Esophagus muscularis mucosa (tissue), 4 donors: ENCODE results near the gene SEMA5B.

Experiments
- EP300 ChIP-seq: sonication (generic); formaldehyde crosslinking; IDR thresholded peaks from one replicate; pipeline ENCODE4 v1.6.1; 2017; ENCODE audit warnings: antibody characterized with exemption
- POLR2A ChIP-seq: fragments of 450-650 bp; IDR thresholded peaks from one replicate; pipeline ENCODE4 v1.6.1; 2017; ENCODE audit warnings: antibody characterized with exemption, moderate library complexity, mild to moderate bottlenecking, low read depth
- POLR2AphosphoS5 ChIP-seq, 2 donors: sonication (generic); formaldehyde crosslinking; IDR thresholded peaks; one replicate each; pipeline ENCODE4 v1.6.1; 2017; ENCODE audit warnings: antibody characterized with exemption in 2 of 2
- TF ChIP-seq, protein P1 (sequence below), 3 experiments: fragments of 200-600 bp in 2 of 3; fragments of 450-650 bp in 1 of 3; sonication (generic) in 2 of 3; IDR thresholded peaks; one replicate each; pipeline ENCODE4 v1.5.1; 2017 to 2019; ENCODE audit warnings: antibody characterized with exemption in 3 of 3, mild to moderate bottlenecking in 2 of 3, moderate library complexity in 1 of 3

DNA sequence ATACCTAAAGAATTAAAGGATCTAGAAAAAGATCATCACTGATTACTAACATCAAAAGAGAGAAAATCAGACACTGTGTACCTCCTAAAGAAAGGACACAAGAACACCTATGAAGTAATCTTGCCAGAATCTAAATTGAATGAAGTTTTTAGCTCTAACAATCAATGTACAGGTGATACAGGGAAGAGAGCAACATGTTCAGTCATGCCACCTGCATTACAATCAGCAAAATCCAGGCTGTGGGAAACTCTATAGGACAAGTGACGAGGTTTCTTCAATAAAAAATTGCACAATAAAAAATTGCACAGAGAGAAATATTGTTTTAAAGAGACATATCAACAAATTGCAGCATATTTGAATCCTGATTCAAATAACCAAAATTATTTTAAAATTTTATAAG is 93.3 kb downstream of the SEMA5B start:
- TF ChIP-seq EP300 (no peak), POLR2A (no peak), POLR2AphosphoS5 (IDR thresholded peaks at IDR 0.05) (no peak)
- TF ChIP-seq, protein P1, sequence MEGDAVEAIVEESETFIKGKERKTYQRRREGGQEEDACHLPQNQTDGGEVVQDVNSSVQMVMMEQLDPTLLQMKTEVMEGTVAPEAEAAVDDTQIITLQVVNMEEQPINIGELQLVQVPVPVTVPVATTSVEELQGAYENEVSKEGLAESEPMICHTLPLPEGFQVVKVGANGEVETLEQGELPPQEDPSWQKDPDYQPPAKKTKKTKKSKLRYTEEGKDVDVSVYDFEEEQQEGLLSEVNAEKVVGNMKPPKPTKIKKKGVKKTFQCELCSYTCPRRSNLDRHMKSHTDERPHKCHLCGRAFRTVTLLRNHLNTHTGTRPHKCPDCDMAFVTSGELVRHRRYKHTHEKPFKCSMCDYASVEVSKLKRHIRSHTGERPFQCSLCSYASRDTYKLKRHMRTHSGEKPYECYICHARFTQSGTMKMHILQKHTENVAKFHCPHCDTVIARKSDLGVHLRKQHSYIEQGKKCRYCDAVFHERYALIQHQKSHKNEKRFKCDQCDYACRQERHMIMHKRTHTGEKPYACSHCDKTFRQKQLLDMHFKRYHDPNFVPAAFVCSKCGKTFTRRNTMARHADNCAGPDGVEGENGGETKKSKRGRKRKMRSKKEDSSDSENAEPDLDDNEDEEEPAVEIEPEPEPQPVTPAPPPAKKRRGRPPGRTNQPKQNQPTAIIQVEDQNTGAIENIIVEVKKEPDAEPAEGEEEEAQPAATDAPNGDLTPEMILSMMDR (IDR thresholded peaks at IDR 0.05), result no peak
